Measurements from ENCODE around the gene NAXD.

Gene NAXD

GRCh38 chr13:110607675-110608224, 7.6 kb upstream of the NAXD start:
- H3K36me3 ChIP-seq: no peaks in the 10 kb centered on the region
- no peak overlapping the region for H3K27ac ChIP-seq
- H3K4me1 ChIP-seq: peaks cover 0 to 7% (median 2%) of the 10 kb centered on the region in 10 experiments; a peak in 6 of 20 replicates
- peaks cover 0 to 10% (median 6%) of the 10 kb centered on the region in 11 experiments; a peak in 10 of 22 replicates for H3K9me3 ChIP-seq (replicated peaks in 1 of 11)
- H4K20me1 ChIP-seq: no peaks in the 10 kb centered on the region
- H3K4me3 ChIP-seq: no peak overlapping the region
- H3K9ac ChIP-seq: no peak overlapping the region
- no peak for TF ChIP-seq Cebpa-rat (IDR thresholded peaks at IDR 0.05)
- no peak overlapping the region for H3K4me2 ChIP-seq
- no peaks in the 10 kb centered on the region for H3K27me3 ChIP-seq

- H3K4me1 ChIP-seq: peaks cover 0 to 7% (median 2%) of the 10 kb centered on the region in 10 experiments; a peak in 8 of 20 replicates
- peaks cover 0 to 11% (median 6%) of the 10 kb centered on the region in 11 experiments; a peak in 8 of 22 replicates for H3K27me3 ChIP-seq
- no peak overlapping the region for H3K27ac ChIP-seq
- no peak for TF ChIP-seq Cebpa-rat (IDR thresholded peaks at IDR 0.05)
- no peak overlapping the region for H3K9ac ChIP-seq
- H3K4me2 ChIP-seq: 0 out of 22 replicates have a peak overlapping the region, but pooled peaks of 2 of the 11 experiments have one; percentile 1 to 15
- peaks cover 0 to 4% (median 0%) of the 10 kb centered on the region in 11 experiments; a peak in 5 of 22 replicates for H4K20me1 ChIP-seq
- H3K4me3 ChIP-seq: no peak overlapping the region
- peaks cover 0 to 24% (median 18%) of the 10 kb centered on the region in 11 experiments; a peak in 16 of 22 replicates for H3K9me3 ChIP-seq (replicated peaks in 1 of 11)
- no peaks in the 10 kb centered on the region for H3K36me3 ChIP-seq
Observed at GRCh38 chr13:110610955-110611595, 4.3 kb upstream of the NAXD start.

GRCh38 chr13:110615005-110615321, 382 bp upstream of the NAXD start:
- H3K9me3 ChIP-seq (replicated peaks in 1 of 11): peaks cover 0 to 20% (median 11%) of the 10 kb centered on the region in 11 experiments; a peak in 13 of 22 replicates
- peaks cover 0 to 14% (median 6%) of the 10 kb centered on the region in 11 experiments; a peak in 8 of 22 replicates for H3K27me3 ChIP-seq
- peak overlapping the region in 6 of 11 experiments; percentile 87 to 94 (median 90); a peak in 8 of 22 replicates for H3K9ac ChIP-seq
- no peak for TF ChIP-seq Cebpa-rat (IDR thresholded peaks at IDR 0.05)
- peak overlapping the region; percentile 81 to 93 (median 89); a peak in 15 of 22 replicates for H3K27ac ChIP-seq
- peaks cover 17 to 26% (median 23%) of the 10 kb centered on the region in 10 experiments for H3K4me1 ChIP-seq
- peak overlapping the region; percentile 86 to 99 (median 96) for H3K4me2 ChIP-seq
- peak overlapping the region; percentile 85 to 99 (median 90) for H3K4me3 ChIP-seq
- H4K20me1 ChIP-seq: peaks cover 26 to 42% (median 38%) of the 10 kb centered on the region in 11 experiments; a peak in 21 of 22 replicates
- peaks cover 0 to 15% (median 3%) of the 10 kb centered on the region in 11 experiments; a peak in 5 of 22 replicates for H3K36me3 ChIP-seq

- H3K4me1 ChIP-seq: peaks cover 17 to 22% (median 19%) of the 10 kb centered on the region in 10 experiments
- peaks cover 0 to 17% (median 3%) of the 10 kb centered on the region in 11 experiments; a peak in 5 of 22 replicates for H3K36me3 ChIP-seq
- H3K4me2 ChIP-seq: peak overlapping the region; percentile 86 to 99 (median 96)
- H3K9ac ChIP-seq: peak overlapping the region; percentile 87 to 94 (median 92)
- peaks cover 0 to 20% (median 11%) of the 10 kb centered on the region in 11 experiments; a peak in 13 of 22 replicates for H3K9me3 ChIP-seq (replicated peaks in 1 of 11)
- peak overlapping the region; percentile 85 to 99 (median 90) for H3K4me3 ChIP-seq
- peaks cover 0 to 14% (median 6%) of the 10 kb centered on the region in 11 experiments; a peak in 8 of 22 replicates for H3K27me3 ChIP-seq
- peak overlapping the region; percentile 81 to 93 (median 89) for H3K27ac ChIP-seq
- peaks cover 39 to 57% (median 53%) of the 10 kb centered on the region in 11 experiments; a peak in 21 of 22 replicates for H4K20me1 ChIP-seq
- TF ChIP-seq Cebpa-rat (IDR thresholded peaks at IDR 0.05): no peak
Observed at GRCh38 chr13:110616103-110617101, 1.1 kb downstream of the NAXD start.

- H3K27me3 ChIP-seq: peaks cover 0 to 14% (median 6%) of the 10 kb centered on the region in 11 experiments; a peak in 8 of 22 replicates
- peaks cover 0 to 20% (median 11%) of the 10 kb centered on the region in 11 experiments; a peak in 13 of 22 replicates for H3K9me3 ChIP-seq (replicated peaks in 1 of 11)
- peak overlapping the region in 3 of 10 experiments; percentile 85 to 94 (median 89); a peak in 4 of 20 replicates for H3K4me3 ChIP-seq
- H3K9ac ChIP-seq: peak overlapping the region in 4 of 11 experiments; percentile 89 to 94 (median 92); a peak in 4 of 22 replicates
- peak overlapping the region; percentile 86 to 99 (median 96); a peak in 21 of 22 replicates for H3K4me2 ChIP-seq
- no peak overlapping the region for H3K27ac ChIP-seq
- no peak for TF ChIP-seq Cebpa-rat (IDR thresholded peaks at IDR 0.05)
- peaks cover 5 to 28% (median 8%) of the 10 kb centered on the region in 11 experiments; a peak in 20 of 22 replicates for H3K36me3 ChIP-seq
- peaks cover 50 to 68% (median 64%) of the 10 kb centered on the region in 11 experiments; a peak in 21 of 22 replicates for H4K20me1 ChIP-seq
- peaks cover 17 to 22% (median 19%) of the 10 kb centered on the region in 10 experiments for H3K4me1 ChIP-seq
Observed at GRCh38 chr13:110617321-110618072, 2.2 kb downstream of the NAXD start.

- Histone ChIP-seq H4K20me1 (peaks cover 57 to 74% (median 70%) of the 10 kb centered on the region in 11 experiments; a peak in 21 of 22 replicates), H3K27ac (no peak overlapping the region)
Observed at GRCh38 chr13:110618167-110618566, 2.8 kb downstream of the NAXD start.

GRCh38 chr13:110618780-110619179, 3.4 kb downstream of the NAXD start:
- H3K36me3 ChIP-seq: peaks cover 17 to 41% (median 21%) of the 10 kb centered on the region in 11 experiments
- peaks cover 0 to 14% (median 6%) of the 10 kb centered on the region in 11 experiments; a peak in 8 of 22 replicates for H3K27me3 ChIP-seq
- no peak overlapping the region for H3K4me2 ChIP-seq
- no peak overlapping the region for H3K27ac ChIP-seq
- H3K9ac ChIP-seq: no peak overlapping the region
- peaks cover 17 to 22% (median 19%) of the 10 kb centered on the region in 10 experiments for H3K4me1 ChIP-seq
- no peak for TF ChIP-seq Cebpa-rat (IDR thresholded peaks at IDR 0.05)
- H4K20me1 ChIP-seq: peaks cover 62 to 80% (median 76%) of the 10 kb centered on the region in 11 experiments; a peak in 21 of 22 replicates
- H3K4me3 ChIP-seq: no peak overlapping the region
- H3K9me3 ChIP-seq (replicated peaks in 1 of 11): peaks cover 0 to 13% (median 11%) of the 10 kb centered on the region in 11 experiments; a peak in 13 of 22 replicates

More at GRCh38 chr13:110618167-110618566, 2.8 kb downstream of the NAXD start:
- Histone ChIP-seq H3K36me3 (peaks cover 12 to 34% (median 15%) of the 10 kb centered on the region in 11 experiments), H3K4me1 (peaks cover 17 to 22% (median 19%) of the 10 kb centered on the region in 10 experiments), H3K4me3 (no peak overlapping the region), H3K4me2 (peak overlapping the region in 2 of 11 experiments; percentile 87 to 98; a peak in 4 of 22 replicates), H3K9me3 (replicated peaks in 1 of 11) (peaks cover 0 to 17% (median 11%) of the 10 kb centered on the region in 11 experiments; a peak in 13 of 22 replicates), H3K27me3 (peaks cover 0 to 14% (median 6%) of the 10 kb centered on the region in 11 experiments; a peak in 8 of 22 replicates), H3K9ac (no peak overlapping the region)
- TF ChIP-seq Cebpa-rat (IDR thresholded peaks at IDR 0.05): no peak

Data from BLaER1 treated with 17β-estradiol and CSF1 and Interleukin-3, amounts not matched to agents 10 nM and 100 nM (cell line).